Spleen (tissue), 11 donors: ENCODE results near the gene TBC1D24. TPM values are rescaled to one million over a fixed set of nuclear protein-coding genes. Genes with fewer than 3 reads are reported as not detected.

Experiments
- DNase-seq: peaks from one replicate; pipeline ENCODE4 v3.0.0-alpha.2; 2020
- H3K27ac ChIP-seq, 8 donors: fragments of 200-600 bp; sonication (generic) in 7 of 8; 1 replicate in 4 of 8; 2 replicates in 4 of 8; pipeline versions ENCODE4 v1.5.0 to v1.8.0; 2016 to 2021; ENCODE audit warnings: inconsistent platforms in 4 of 8, mild to moderate bottlenecking in 4 of 8, moderate library complexity in 1 of 8
- H3K27me3 ChIP-seq, 7 donors: fragments of 200-600 bp; sonication (generic) in 6 of 7; replicated peaks in 1 of 7; 1 replicate in 4 of 7; 2 replicates in 3 of 7; pipeline versions ENCODE4 v1.5.0 to v1.8.0; 2016 to 2021; ENCODE audit warnings: inconsistent platforms in 3 of 7, mild to moderate bottlenecking in 1 of 7
- H3K36me3 ChIP-seq, 6 donors: fragments of 200-600 bp; sonication (generic) in 5 of 6; 1 replicate in 4 of 6; 2 replicates in 2 of 6; pipeline versions ENCODE4 v1.5.0 to v1.8.0; 2016 to 2021; ENCODE audit warnings: inconsistent platforms in 2 of 6
- H3K4me1 ChIP-seq, 6 donors: fragments of 200-600 bp; sonication (generic) in 5 of 6; 1 replicate in 3 of 6; 2 replicates in 3 of 6; pipeline versions ENCODE4 v1.5.0 to v1.8.0; 2016 to 2021; ENCODE audit warnings: inconsistent platforms in 3 of 6
- H3K4me3 ChIP-seq, 8 donors: fragments of 200-600 bp; sonication (generic) in 7 of 8; 1 replicate in 4 of 8; 2 replicates in 4 of 8; pipeline versions ENCODE4 v1.5.0 to v1.8.0; 2016 to 2021; ENCODE audit warnings: inconsistent platforms in 4 of 8, mild to moderate bottlenecking in 4 of 8, moderate library complexity in 2 of 8
- H3K9me3 ChIP-seq, 8 donors: fragments of 200-600 bp; sonication (generic) in 7 of 8; 1 replicate in 4 of 8; 2 replicates in 4 of 8; pipeline versions ENCODE4 v1.5.0 to v1.8.0; 2016 to 2021; ENCODE audit warnings: inconsistent platforms in 4 of 8
- CTCF ChIP-seq, 11 experiments: fragments of 200-600 bp in 7 of 11; fragments of 450-650 bp in 4 of 11; sonication (generic) in 4 of 11; IDR thresholded peaks in 8 of 11; conservative IDR thresholded peaks in 3 of 11; 1 replicate in 7 of 11; 2 replicates in 4 of 11; pipeline versions ENCODE4 v1.4.0 to v1.8.0; 2016 to 2021; ENCODE audit warnings: antibody characterized with exemption in 11 of 11, inconsistent platforms in 4 of 11, mild to moderate bottlenecking in 1 of 11
- POLR2A ChIP-seq, 3 donors: fragments of 450-650 bp; IDR thresholded peaks; one replicate each; pipeline ENCODE4 v1.5.1; 2017; ENCODE audit warnings: antibody characterized with exemption in 3 of 3, mild to moderate bottlenecking in 1 of 3
- POLR2AphosphoS5 ChIP-seq, 3 donors: sonication (generic); formaldehyde crosslinking; IDR thresholded peaks; one replicate each; pipeline ENCODE4 v1.5.1; 2017; ENCODE audit warnings: antibody characterized with exemption in 3 of 3
- WGBS, 5 donors: extraction: QIAGEN DNeasy Blood & Tissue Kit in 3 of 5; methylation state at CpG; one replicate each; pipeline versions ENCODE4 v1.1.5 to v1.1.7; 2013 to 2018; 5-methylcytosine and 5-hydroxymethylcytosine counted together
- intact Hi-C: fragments of 100-400 bp; cut with DNase I; formaldehyde crosslinking; loops from one replicate; pipeline ENCODE4 v1.15.0; 2023; ENCODE audit warnings: low total_unique reads
- polyA plus RNA-seq, 3 donors: library from polyadenylated mRNA; stranded (reverse); fragments of 200-250 nt; gene quantifications; one replicate each; pipeline ENCODE4 v1.2.1, GENCODE V29; 2013
- total RNA-seq, 7 donors: library from RNA; depleted of rRNA in 3 of 7; stranded (reverse); fragments of >200 nt in 3 of 7; fragmentation: NEBNext Ultra II Directional in 4 of 7; extraction: Animal tissue kit (Norgen Biotek cat#: 25700) in 4 of 7; gene quantifications; one replicate each; pipeline versions ENCODE4 v1.1.0 to v1.2.1, GENCODE V29; 2016 to 2021
- donor health status: healthy with polysubstance abuse.
- donor health status: DM: no; HTN: no; CAD: no; lungs with moderate emphysema.
- donor health status: DM: no; HTN: no; CAD: no.
- donor health status: Bipolar disorder and iron deficiency.
- donor health status: healthy.
- donor health status: DM: no; HTN: no; CAD: no.
- donor health status: DM: yes; HTN: yes; CAD: no.

TBC1D24 gene
- total and polyA plus RNA-seq, 10 donors, result 2.2 to 15.3 (median 11.3) TPM

DNA sequence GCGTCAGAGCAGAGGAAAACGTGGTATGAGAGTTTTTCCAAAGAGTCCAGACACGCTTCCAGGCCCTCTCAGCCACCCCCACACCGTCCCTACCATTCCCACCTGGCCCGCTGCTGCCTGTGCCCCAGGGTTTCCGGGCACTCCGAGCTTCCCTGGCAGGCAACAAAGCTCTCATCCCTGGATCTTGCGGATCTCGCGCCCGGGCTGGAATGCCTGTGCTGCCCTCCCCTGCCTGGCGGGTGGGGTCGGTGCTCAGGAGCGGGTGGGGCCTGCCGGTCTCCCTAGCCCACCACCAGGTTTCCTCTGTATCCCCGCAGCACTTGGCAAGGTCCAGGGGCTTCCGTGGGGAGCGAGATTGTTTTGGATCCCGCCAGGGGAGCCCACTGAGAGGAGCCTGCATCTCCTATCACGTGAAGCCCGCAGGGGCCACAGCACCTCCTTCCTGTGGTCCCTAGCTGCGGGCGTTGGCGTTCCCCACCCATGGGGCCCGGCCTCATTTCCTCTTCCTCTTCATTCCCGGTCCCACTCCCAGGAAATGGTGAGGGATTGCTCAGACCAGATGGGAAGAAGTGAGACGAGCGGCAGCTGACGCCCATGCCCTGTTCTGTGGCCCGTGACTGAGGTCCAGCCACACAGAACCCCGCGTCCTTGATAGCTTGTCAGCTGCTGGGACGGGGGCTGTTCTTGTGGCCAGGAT, 11.0 kb downstream of the TBC1D24 start:
- Histone ChIP-seq H3K36me3 (peaks cover 0 to 20% (median 0%) of the 10 kb centered on the region in 6 donors), H3K4me1 (peaks cover 7 to 61% (median 28%) of the 10 kb centered on the region in 6 donors), H3K27ac (peak overlapping the region in 2 of 8 donors; percentile 38 to 57), H3K27me3 (no peaks in the 10 kb centered on the region), H3K4me3 (no peak overlapping the region), H3K9me3 (no peaks in the 10 kb centered on the region)
- DNase-seq, result no peak
- intact Hi-C loops, result no loop called here
- 59 to 70% (median 60%) methylated on average over 24 to 33 of the region's 33 CpGs for WGBS, 5 donors
- peak in 2 of 3 donors; percentile 13 to 21 for TF ChIP-seq POLR2AphosphoS5 (IDR thresholded peaks at IDR 0.05)
- no peak for TF ChIP-seq CTCF (IDR thresholded peaks at IDR 0.05 in 8 of 11, conservative IDR thresholded peaks at IDR 0.05 in 3 of 11)

DNA sequence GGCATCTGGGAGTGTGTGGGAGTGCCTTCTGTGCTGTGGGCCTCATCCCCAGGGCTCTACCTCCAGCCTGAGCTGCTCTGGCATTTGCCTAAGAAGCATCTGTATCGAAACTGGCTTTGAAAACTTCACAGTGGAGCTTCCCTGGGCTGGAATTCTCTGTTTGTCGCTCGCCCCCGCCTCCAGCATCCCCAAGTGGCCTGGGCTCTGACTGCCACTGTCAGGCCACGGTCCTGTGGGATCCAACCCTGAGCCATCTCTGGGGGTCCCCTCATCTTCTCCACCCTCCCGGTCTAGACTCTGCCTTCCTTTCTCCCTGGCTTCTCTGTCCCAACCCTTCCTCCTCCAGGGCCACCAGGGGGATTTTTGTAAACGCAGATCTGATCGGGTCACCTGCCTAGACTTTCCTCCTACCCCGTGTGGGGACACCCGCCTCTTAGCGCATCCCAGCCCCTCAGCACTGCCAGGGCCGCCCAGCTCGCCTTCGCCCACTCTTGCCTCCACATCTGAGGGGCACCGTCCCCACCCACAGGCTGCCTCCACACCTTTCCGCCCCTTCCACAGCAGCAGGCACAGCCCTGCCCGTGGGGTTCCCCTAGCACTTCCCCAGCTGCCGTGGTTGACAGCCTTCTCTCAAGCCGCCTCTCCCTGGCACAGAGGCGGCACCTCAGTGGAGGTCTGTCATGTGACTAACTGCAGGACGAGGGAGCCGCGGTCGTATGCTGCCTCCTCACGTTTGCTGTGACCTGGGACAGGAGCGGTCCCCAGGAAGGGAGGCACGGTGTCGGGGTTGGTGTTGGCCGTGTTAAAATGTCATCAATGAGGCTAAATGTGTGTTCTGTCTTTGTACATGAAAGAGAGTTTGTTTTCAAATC, 12.0 kb downstream of the TBC1D24 start:
- WGBS, 5 donors, result 36 to 46% (median 44%) methylated on average over 29 of the region's 29 CpGs
- H3K27ac ChIP-seq, result peak overlapping the region in 2 of 8 donors; percentile 38 to 57

GRCh38 chr16:2487517-2487842, 12.6 kb downstream of the TBC1D24 start:
- peak overlapping the region in 1 of 8 donors; percentile 38 for H3K27ac ChIP-seq
- H3K9me3 ChIP-seq, result no peaks in the 10 kb centered on the region
- H3K4me1 ChIP-seq, result peaks cover 7 to 56% (median 28%) of the 10 kb centered on the region in 6 donors
- peaks cover 0 to 18% (median 0%) of the 10 kb centered on the region in 6 donors for H3K36me3 ChIP-seq
- WGBS, 5 donors, result 36 to 73% (median 50%) methylated on average over 5 to 8 of the region's 8 CpGs
- no peak for TF ChIP-seq POLR2A (IDR thresholded peaks at IDR 0.05)
- no peaks in the 10 kb centered on the region for H3K27me3 ChIP-seq
- DNase-seq, result no peak
- H3K4me3 ChIP-seq, result peak overlapping the region in 1 of 8 donors; percentile 22
- intact Hi-C loops, result no loop called here

More for the DNA sequence above, 12.0 kb downstream of the TBC1D24 start:
- H3K9me3 ChIP-seq, result no peaks in the 10 kb centered on the region
- intact Hi-C loops, result no loop called here
- H3K36me3 ChIP-seq, result peaks cover 0 to 18% (median 0%) of the 10 kb centered on the region in 6 donors
- H3K27me3 ChIP-seq, result no peaks in the 10 kb centered on the region
- H3K4me1 ChIP-seq, result peaks cover 7 to 61% (median 28%) of the 10 kb centered on the region in 6 donors
- H3K4me3 ChIP-seq, result peak overlapping the region in 1 of 8 donors; percentile 22
- DNase-seq, result peak; percentile 93
- TF ChIP-seq POLR2AphosphoS5 (IDR thresholded peaks at IDR 0.05) (peak; percentile 25 to 64 (median 63)), CTCF (IDR thresholded peaks at IDR 0.05 in 8 of 11, conservative IDR thresholded peaks at IDR 0.05 in 3 of 11) (peak in 10 of 11 experiments; percentile 11 to 63 (median 52)), POLR2A (IDR thresholded peaks at IDR 0.05) (no peak)

DNA sequence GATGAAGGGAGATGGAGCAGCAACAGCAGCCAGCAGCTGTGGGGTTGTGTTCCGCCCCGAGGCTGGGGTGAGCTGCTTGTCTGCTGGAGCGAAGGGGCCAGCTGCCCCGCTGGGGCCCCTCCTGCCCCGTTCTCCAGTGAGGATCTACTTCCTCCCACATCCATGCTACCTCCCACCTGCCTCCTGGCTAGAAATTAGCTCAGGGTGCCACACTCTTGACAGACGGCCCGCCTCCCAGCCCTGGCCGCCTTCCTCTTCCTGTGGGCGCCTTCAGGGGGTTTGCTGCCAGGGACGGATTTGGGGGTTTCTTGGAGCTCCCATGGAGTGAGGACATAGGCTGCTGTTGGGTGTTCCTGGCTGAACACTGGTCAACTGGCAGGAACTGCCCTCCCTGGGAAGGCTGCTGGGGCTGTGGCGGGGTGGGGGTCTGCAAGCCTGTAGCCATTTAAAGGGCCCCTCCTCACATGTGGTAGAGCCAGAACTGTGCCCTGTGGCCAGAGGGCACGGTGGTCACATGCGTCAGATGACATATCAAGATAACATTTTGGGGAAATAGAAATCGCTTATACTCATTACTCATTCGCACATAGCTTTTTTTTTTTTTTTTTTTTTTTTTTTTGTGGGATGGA, 13.1 kb downstream of the TBC1D24 start:
- Histone ChIP-seq H3K9me3 (no peaks in the 10 kb centered on the region), H3K4me3 (no peak overlapping the region), H3K27me3 (no peaks in the 10 kb centered on the region), H3K4me1 (peaks cover 7 to 50% (median 27%) of the 10 kb centered on the region in 6 donors), H3K27ac (no peak overlapping the region), H3K36me3 (peaks cover 0 to 18% (median 0%) of the 10 kb centered on the region in 6 donors)
- intact Hi-C loops, result no loop called here
- TF ChIP-seq POLR2AphosphoS5 (IDR thresholded peaks at IDR 0.05) (no peak), CTCF (IDR thresholded peaks at IDR 0.05 in 8 of 11, conservative IDR thresholded peaks at IDR 0.05 in 3 of 11) (no peak), POLR2A (IDR thresholded peaks at IDR 0.05) (no peak)
- no peak for DNase-seq
- 31 to 61% (median 43%) methylated on average over 9 to 15 of the region's 15 CpGs for WGBS, 5 donors
